Calu3 (cell line): ENCODE data around the gene GNG13. TPM values are rescaled to one million over a fixed set of nuclear protein-coding genes. Genes with fewer than 3 reads are reported as not detected.

Source experiments
- BruUV-seq: library from RNA; stranded (reverse); fragments of 400-500 nt; replicated peaks from 2 replicates; lab custom pipeline; 2021; lab: Mats Ljungman, UMichigan
- CTCF ChIA-PET: fragments of 300-600 bp; sonication (Branson Sonifier 250); formaldehyde crosslinking; loops from one replicate; lab custom pipeline; 2022; ENCODE audit warnings: antibody characterized with exemption; lab: Charles Lee
- DNase-seq: peaks from one replicate; pipeline ENCODE4 v3.0.0; 2022
- H3K27ac Mint-ChIP-seq: one replicate; pipeline ENCODE4 v1.8.0; 2022; ENCODE audit warnings: mixed read lengths; ENCODE audit not compliant: unreplicated experiment
- H3K27me3 Mint-ChIP-seq: one replicate; pipeline ENCODE4 v1.8.0; 2022; ENCODE audit warnings: mixed read lengths; ENCODE audit not compliant: unreplicated experiment
- H3K36me3 Mint-ChIP-seq: one replicate; pipeline ENCODE4 v1.8.0; 2022; ENCODE audit warnings: mild to moderate bottlenecking, moderate library complexity, mixed read lengths; ENCODE audit not compliant: insufficient read depth, unreplicated experiment
- H3K4me1 Mint-ChIP-seq: one replicate; pipeline ENCODE4 v1.8.0; 2022; ENCODE audit warnings: mild to moderate bottlenecking, low read depth, mixed read lengths; ENCODE audit not compliant: unreplicated experiment
- H3K4me3 Mint-ChIP-seq: one replicate; pipeline ENCODE4 v1.8.0; 2022; ENCODE audit warnings: mild to moderate bottlenecking, low read depth, moderate library complexity, mixed read lengths; ENCODE audit not compliant: unreplicated experiment
- H3K9me3 Mint-ChIP-seq: one replicate; pipeline ENCODE4 v1.8.0; 2022; ENCODE audit warnings: low read depth, mixed read lengths; ENCODE audit not compliant: unreplicated experiment
- CTCF ChIP-seq: fragments of 200-600 bp; IDR thresholded peaks from one replicate; pipeline ENCODE4 v1.8.0; 2022; ENCODE audit warnings: antibody characterized with exemption; ENCODE audit not compliant: unreplicated experiment
- intact Hi-C: fragments of 100-400 bp; cut with micrococcal nuclease; formaldehyde crosslinking; loops from one replicate; pipeline ENCODE4 v1.10.0; 2022; ENCODE audit not compliant: unreplicated experiment
- total RNA-seq: library from RNA; stranded (reverse); gene quantifications from 2 replicates; pipeline ENCODE4 v1.2.3, GENCODE V29; 2022

Gene GNG13
- total RNA-seq, 1 experiment from 2014 or later, result not detected

- intact Hi-C loops, result no loop called here
- Mint-ChIP-seq H3K9me3 (no peaks in the 10 kb centered on the region), H3K27ac (no peak overlapping the region), H3K4me3 (no peak overlapping the region), H3K4me1 (no peaks in the 10 kb centered on the region), H3K27me3 (peaks cover 83% of the 10 kb centered on the region), H3K36me3 (peaks cover 5% of the 10 kb centered on the region)
- CTCF ChIA-PET, result interaction anchor here (0.6 kb wide), 1 partner anchor 9 kb away, joined by 3 read pairs; no protein-coding TSS in a partner anchor
- TF ChIP-seq CTCF, result no peak
- no peak for DNase-seq
- no TSS peak for BruUV-seq
Observed at GRCh38 chr16:830107-830870, 29.8 kb upstream of the GNG13 start.

GRCh38 chr16:828891-829290 is 28.4 kb upstream of the GNG13 start:
- H3K27me3 Mint-ChIP-seq, result peaks cover 82% of the 10 kb centered on the region
- no peak for TF ChIP-seq CTCF
- no peak for DNase-seq
- no peak overlapping the region for H3K4me3 Mint-ChIP-seq
- no peak overlapping the region for H3K27ac Mint-ChIP-seq
- BruUV-seq, result no TSS peak
- intact Hi-C loops, result no loop called here
- no peaks in the 10 kb centered on the region for H3K4me1 Mint-ChIP-seq
- H3K36me3 Mint-ChIP-seq, result no peaks in the 10 kb centered on the region
- CTCF ChIA-PET, result no interaction called here
- no peaks in the 10 kb centered on the region for H3K9me3 Mint-ChIP-seq

GRCh38 chr16:827513-827912 is 27.0 kb upstream of the GNG13 start:
- no peak for DNase-seq
- CTCF ChIA-PET, result no interaction called here
- no peaks in the 10 kb centered on the region for H3K36me3 Mint-ChIP-seq
- no peak overlapping the region for H3K27ac Mint-ChIP-seq
- peaks cover 76% of the 10 kb centered on the region for H3K27me3 Mint-ChIP-seq
- H3K4me1 Mint-ChIP-seq, result no peaks in the 10 kb centered on the region
- no peaks in the 10 kb centered on the region for H3K9me3 Mint-ChIP-seq
- H3K4me3 Mint-ChIP-seq, result no peak overlapping the region
- BruUV-seq, result no TSS peak
- TF ChIP-seq CTCF, result no peak
- intact Hi-C loops, result no loop called here

GRCh38 chr16:825341-826061 is 25.0 kb upstream of the GNG13 start:
- H3K27me3 Mint-ChIP-seq, result peaks cover 69% of the 10 kb centered on the region
- no peaks in the 10 kb centered on the region for H3K36me3 Mint-ChIP-seq
- CTCF ChIA-PET, result no interaction called here
- no peak for TF ChIP-seq CTCF
- H3K4me1 Mint-ChIP-seq, result no peaks in the 10 kb centered on the region
- intact Hi-C loops, result no loop called here
- H3K4me3 Mint-ChIP-seq, result no peak overlapping the region
- no peaks in the 10 kb centered on the region for H3K9me3 Mint-ChIP-seq
- no TSS peak for BruUV-seq
- H3K27ac Mint-ChIP-seq, result no peak overlapping the region
- no peak for DNase-seq
